Activated CD4-positive, alpha-beta memory T cell treated with anti-CD3 and anti-CD28 coated beads for 36 hours (primary cell): ENCODE results near the gene PPAT. TPM values are rescaled to one million over a fixed set of nuclear protein-coding genes. Genes with fewer than 3 reads are reported as not detected.

Experiments used
- CTCF ChIA-PET: fragments of 350-600 bp; sonication (Branson Sonifier 250); formaldehyde crosslinking; loops from one replicate; lab custom pipeline; 2021; ENCODE audit warnings: antibody characterized with exemption, inconsistent platforms; lab: Charles Lee
- POLR2A ChIA-PET: fragments of 350-600 bp; sonication (Branson Sonifier 250); formaldehyde crosslinking; loops from one replicate; lab custom pipeline; 2021; ENCODE audit warnings: antibody characterized with exemption; lab: Charles Lee
- DNase-seq: peaks from one replicate; pipeline ENCODE4 v3.0.0-alpha.2; 2020
- H3K27ac Mint-ChIP-seq: one replicate; pipeline ENCODE4 v1.8.0; 2021; ENCODE audit warnings: mixed read lengths
- H3K27me3 Mint-ChIP-seq: one replicate; pipeline ENCODE4 v1.8.0; 2021; ENCODE audit warnings: mixed read lengths
- H3K36me3 Mint-ChIP-seq: one replicate; pipeline ENCODE4 v1.8.0; 2021; ENCODE audit warnings: mixed read lengths
- H3K4me1 Mint-ChIP-seq: one replicate; pipeline ENCODE4 v1.8.0; 2021; ENCODE audit warnings: low read depth, mixed read lengths
- H3K4me3 Mint-ChIP-seq: one replicate; pipeline ENCODE4 v1.8.0; 2021; ENCODE audit warnings: mild to moderate bottlenecking, mixed read lengths
- H3K9me3 Mint-ChIP-seq: one replicate; pipeline ENCODE4 v1.8.0; 2021; ENCODE audit warnings: mixed read lengths
- intact Hi-C: fragments of 100-400 bp; cut with micrococcal nuclease; formaldehyde crosslinking; loops from one replicate; pipeline ENCODE4 v1.15.1; 2023
- total RNA-seq, 2 experiments: library from RNA; stranded (reverse); gene quantifications; one replicate each; pipeline ENCODE4 v1.2.3, GENCODE V29; 2021

PPAT gene
- total RNA-seq, 2 experiments from 2014 or later, result 34.4 to 37.7 TPM

- H3K36me3 Mint-ChIP-seq, result peaks cover 47% of the 10 kb centered on the region
- intact Hi-C loops, result loop anchor here (5.0 kb wide), 1 partner anchor 1041 kb away; the partner anchor contains the start of gene TMEM165
- no peaks in the 10 kb centered on the region for H3K9me3 Mint-ChIP-seq
- DNase-seq, result no peak
- ChIA-PET POLR2A (interaction anchor here (1.2 kb wide), 1 partner anchor 28 kb away, joined by 4 read pairs; no protein-coding TSS in a partner anchor), CTCF (no interaction called here)
- H3K27ac Mint-ChIP-seq, result no peak overlapping the region
- no peak overlapping the region for H3K4me3 Mint-ChIP-seq
- H3K27me3 Mint-ChIP-seq, result no peaks in the 10 kb centered on the region
- H3K4me1 Mint-ChIP-seq, result peaks cover 43% of the 10 kb centered on the region
Measured at GRCh38 chr4:56438766-56439165, 3.4 kb upstream of the PPAT start.

- H3K4me3 Mint-ChIP-seq, result peak overlapping the region; percentile 98
- intact Hi-C loops, result loop anchor here (1.0 to 5.0 kb wide), 7 partner anchors 9 to 1037 kb away; partner anchors contain the start of genes AASDH, CLOCK and TMEM165
- H3K4me1 Mint-ChIP-seq, result peaks cover 33% of the 10 kb centered on the region
- peak; percentile 57 for DNase-seq
- no peaks in the 10 kb centered on the region for H3K9me3 Mint-ChIP-seq
- ChIA-PET POLR2A (interaction anchor here (0.9 to 4.5 kb wide), 9 partner anchors 11 to 543 kb away, joined by 4 to 75 read pairs (median 8); partner anchors contain the start of genes AASDH, NOA1, POLR2B and SRP72), CTCF (interaction anchor here (1.5 to 3.7 kb wide), 6 partner anchors 10 to 402 kb away, joined by 3 to 43 read pairs (median 10); partner anchors contain the start of gene AASDH)
- peaks cover 15% of the 10 kb centered on the region for H3K36me3 Mint-ChIP-seq
- peak overlapping the region; percentile 95 for H3K27ac Mint-ChIP-seq
- no peaks in the 10 kb centered on the region for H3K27me3 Mint-ChIP-seq
Measured at GRCh38 chr4:56434599-56435139, 746 bp downstream of the PPAT start.

GRCh38 chr4:56433280-56433679, 2.1 kb downstream of the PPAT start:
- H3K9me3 Mint-ChIP-seq, result no peaks in the 10 kb centered on the region
- no peak overlapping the region for H3K27ac Mint-ChIP-seq
- POLR2A ChIA-PET, result no interaction called here
- H3K4me1 Mint-ChIP-seq, result peaks cover 27% of the 10 kb centered on the region
- CTCF ChIA-PET, result interaction anchor here (0.8 to 3.7 kb wide), 2 partner anchors 9 to 539 kb away, joined by 4 to 43 read pairs; no protein-coding TSS in a partner anchor
- H3K4me3 Mint-ChIP-seq, result peak overlapping the region; percentile 98
- intact Hi-C loops, result no loop called here
- H3K27me3 Mint-ChIP-seq, result no peaks in the 10 kb centered on the region
- no peak for DNase-seq
- H3K36me3 Mint-ChIP-seq, result peaks cover 11% of the 10 kb centered on the region

- ChIA-PET CTCF (no interaction called here), POLR2A (no interaction called here)
- intact Hi-C loops, result no loop called here
- Mint-ChIP-seq H3K36me3 (peaks cover 5% of the 10 kb centered on the region), H3K4me3 (no peak overlapping the region), H3K27me3 (no peaks in the 10 kb centered on the region), H3K9me3 (no peaks in the 10 kb centered on the region), H3K27ac (no peak overlapping the region), H3K4me1 (peaks cover 31% of the 10 kb centered on the region)
- DNase-seq, result no peak
Measured at GRCh38 chr4:56430203-56430602, 5.2 kb downstream of the PPAT start.

- Mint-ChIP-seq H3K9me3 (no peaks in the 10 kb centered on the region), H3K4me1 (peaks cover 22% of the 10 kb centered on the region), H3K27ac (no peak overlapping the region), H3K27me3 (no peaks in the 10 kb centered on the region), H3K36me3 (peaks cover 4% of the 10 kb centered on the region), H3K4me3 (no peak overlapping the region)
- ChIA-PET POLR2A (no interaction called here), CTCF (interaction anchor here (2.3 kb wide), 1 partner anchor 409 kb away, joined by 13 read pairs; no protein-coding TSS in a partner anchor)
- intact Hi-C loops, result no loop called here
- no peak for DNase-seq
Measured at GRCh38 chr4:56427179-56427578, 8.2 kb downstream of the PPAT start.

- H3K4me1 Mint-ChIP-seq, result peaks cover 17% of the 10 kb centered on the region
Measured at GRCh38 chr4:56426273-56426672, 9.1 kb downstream of the PPAT start.

GRCh38 chr4:56425518-56425917, 9.9 kb downstream of the PPAT start:
- ChIA-PET POLR2A (interaction anchor here (1.3 kb wide), 1 partner anchor 21 kb away, joined by 4 read pairs; no protein-coding TSS in a partner anchor), CTCF (interaction anchor here (0.6 to 4.6 kb wide), 13 partner anchors 10 to 411 kb away, joined by 3 to 43 read pairs (median 4); partner anchors contain the start of genes AASDH, PAICS and PPAT)
- H3K4me3 Mint-ChIP-seq, result no peak overlapping the region
- no peaks in the 10 kb centered on the region for H3K27me3 Mint-ChIP-seq
- H3K9me3 Mint-ChIP-seq, result no peaks in the 10 kb centered on the region
- intact Hi-C loops, result loop anchor here (1.0 kb wide), 3 partner anchors 10 to 411 kb away; partner anchors contain the start of gene PPAT
- no peak overlapping the region for H3K27ac Mint-ChIP-seq
- peaks cover 4% of the 10 kb centered on the region for H3K36me3 Mint-ChIP-seq
- DNase-seq, result no peak
- H3K4me1 Mint-ChIP-seq, result peaks cover 16% of the 10 kb centered on the region

More at GRCh38 chr4:56426273-56426672, 9.1 kb downstream of the PPAT start:
- no peak for DNase-seq
- no peaks in the 10 kb centered on the region for H3K27me3 Mint-ChIP-seq
- intact Hi-C loops, result no loop called here
- ChIA-PET POLR2A (interaction anchor here (1.3 kb wide), 1 partner anchor 22 kb away, joined by 4 read pairs; no protein-coding TSS in a partner anchor), CTCF (interaction anchor here (1.2 to 4.6 kb wide), 5 partner anchors 9 to 410 kb away, joined by 3 to 43 read pairs (median 5); partner anchors contain the start of genes AASDH, PAICS and PPAT)
- no peaks in the 10 kb centered on the region for H3K9me3 Mint-ChIP-seq
- H3K4me3 Mint-ChIP-seq, result no peak overlapping the region
- no peak overlapping the region for H3K27ac Mint-ChIP-seq
- peaks cover 4% of the 10 kb centered on the region for H3K36me3 Mint-ChIP-seq

- intact Hi-C loops, result loop anchor here (1.0 kb wide), 3 partner anchors 10 to 411 kb away; partner anchors contain the start of gene PPAT
- Mint-ChIP-seq H3K36me3 (peaks cover 4% of the 10 kb centered on the region), H3K9me3 (no peaks in the 10 kb centered on the region), H3K4me3 (no peak overlapping the region), H3K27me3 (no peaks in the 10 kb centered on the region), H3K27ac (no peak overlapping the region), H3K4me1 (peaks cover 16% of the 10 kb centered on the region)
- ChIA-PET POLR2A (interaction anchor here (1.2 to 1.3 kb wide), 2 partner anchors 10 to 20 kb away, joined by 4 read pairs; partner anchors contain the start of gene PPAT), CTCF (interaction anchor here (0.6 to 4.6 kb wide), 16 partner anchors 9 to 412 kb away, joined by 3 to 43 read pairs (median 4); partner anchors contain the start of genes AASDH, PAICS and PPAT)
- no peak for DNase-seq
Measured at GRCh38 chr4:56424697-56425514, 10.5 kb downstream of the PPAT start.

GRCh38 chr4:56424176-56424575, 11.2 kb downstream of the PPAT start:
- Mint-ChIP-seq H3K27me3 (no peaks in the 10 kb centered on the region), H3K27ac (no peak overlapping the region)
- POLR2A ChIA-PET, result interaction anchor here (1.2 to 1.4 kb wide), 2 partner anchors 11 to 13 kb away, joined by 4 to 6 read pairs; partner anchors contain the start of gene PPAT

GRCh38 chr4:56417396-56417795, 18.0 kb downstream of the PPAT start:
- CTCF ChIA-PET, result no interaction called here
- intact Hi-C loops, result no loop called here
- Mint-ChIP-seq H3K9me3 (no peaks in the 10 kb centered on the region), H3K27me3 (no peaks in the 10 kb centered on the region), H3K27ac (no peak overlapping the region), H3K4me1 (peaks cover 6% of the 10 kb centered on the region), H3K36me3 (no peaks in the 10 kb centered on the region), H3K4me3 (no peak overlapping the region)
- DNase-seq, result no peak
- POLR2A ChIA-PET, result no interaction called here

More at GRCh38 chr4:56424176-56424575, 11.2 kb downstream of the PPAT start:
- no peak for DNase-seq
- no peak overlapping the region for H3K4me3 Mint-ChIP-seq
- intact Hi-C loops, result no loop called here
- CTCF ChIA-PET, result interaction anchor here (0.7 to 4.6 kb wide), 8 partner anchors 11 to 412 kb away, joined by 3 to 43 read pairs (median 3); partner anchors contain the start of genes PAICS and PPAT
- peaks cover 4% of the 10 kb centered on the region for H3K36me3 Mint-ChIP-seq
- H3K9me3 Mint-ChIP-seq, result no peaks in the 10 kb centered on the region
- H3K4me1 Mint-ChIP-seq, result peaks cover 12% of the 10 kb centered on the region

GRCh38 chr4:56416349-56416748, 19.1 kb downstream of the PPAT start:
- no peaks in the 10 kb centered on the region for H3K27me3 Mint-ChIP-seq
- DNase-seq, result no peak
- intact Hi-C loops, result no loop called here
- POLR2A ChIA-PET, result no interaction called here
- peaks cover 10% of the 10 kb centered on the region for H3K4me1 Mint-ChIP-seq
- CTCF ChIA-PET, result interaction anchor here (1.0 kb wide), 1 partner anchor 9 kb away, joined by 6 read pairs; no protein-coding TSS in a partner anchor
- H3K36me3 Mint-ChIP-seq, result no peaks in the 10 kb centered on the region
- no peaks in the 10 kb centered on the region for H3K9me3 Mint-ChIP-seq
- no peak overlapping the region for H3K27ac Mint-ChIP-seq
- H3K4me3 Mint-ChIP-seq, result no peak overlapping the region
